HepG2 (cell line): Measurements from ENCODE around the gene TTLL1. TPM values are rescaled to one million over a fixed set of nuclear protein-coding genes. Genes with fewer than 3 reads are reported as not detected.

Experiments used
- AHR ChIP-seq: IDR thresholded peaks from 2 replicates; pipeline ENCODE4 v1.6.1; 2018; ENCODE audit warnings: missing genetic modification reagents, missing compliant biosample characterization
- ATF7-NPFF ChIP-seq: sonication (generic); formaldehyde crosslinking; IDR thresholded peaks from 2 replicates; pipeline ENCODE4 v1.8.1; 2023; ENCODE audit warnings: mild to moderate bottlenecking, low read depth, missing genetic modification reagents, moderate library complexity
- BHLHE40 ChIP-seq: IDR thresholded peaks from 2 replicates; pipeline ENCODE4 v1.6.1; 2011; ENCODE audit warnings: low read length, improper control_type of control experiment
- DNMT1 ChIP-seq: sonication (generic); formaldehyde crosslinking; IDR thresholded peaks from 2 replicates; pipeline ENCODE4 v1.5.1; 2020; ENCODE audit warnings: mild to moderate bottlenecking, missing genetic modification reagents
- HMG20A ChIP-seq: IDR thresholded peaks from 2 replicates; pipeline ENCODE4 v1.6.1; 2016; ENCODE audit warnings: borderline replicate concordance
- IKZF1 ChIP-seq: fragments of 450-650 bp; IDR thresholded peaks from 2 replicates; pipeline ENCODE4 v1.7.1; 2016
- KLF13 ChIP-seq: sonication (generic); formaldehyde crosslinking; IDR thresholded peaks from 2 replicates; pipeline ENCODE4 v1.4.0; 2020; ENCODE audit warnings: mild to moderate bottlenecking, missing genetic modification reagents
- PHF20 ChIP-seq: sonication (generic); formaldehyde crosslinking; IDR thresholded peaks from 2 replicates; pipeline ENCODE4 v1.5.0; 2020; ENCODE audit warnings: mild to moderate bottlenecking, missing genetic modification reagents
- PLRG1 ChIP-seq: fragments of 450-650 bp; conservative IDR thresholded peaks from 2 replicates; pipeline ENCODE4 v1.6.1; 2016
- RBM22 ChIP-seq: fragments of 200-400 bp; formaldehyde crosslinking; optimal IDR thresholded peaks from 2 replicates; pipeline ENCODE3; 2017; ENCODE audit warnings: mild to moderate bottlenecking, low read length, moderate library complexity
- SIX4 ChIP-seq: sonication (generic); formaldehyde crosslinking; IDR thresholded peaks from 2 replicates; pipeline ENCODE4 v1.4.0; 2020; ENCODE audit warnings: missing genetic modification reagents
- SPEN ChIP-seq: sonication (generic); formaldehyde crosslinking; IDR thresholded peaks from 2 replicates; pipeline ENCODE4 v1.5.1; 2020; ENCODE audit warnings: low read depth, mild to moderate bottlenecking, missing genetic modification reagents
- ZBTB20 ChIP-seq: sonication (generic); formaldehyde crosslinking; IDR thresholded peaks from 2 replicates; pipeline ENCODE4 v1.8.1; 2023; ENCODE audit warnings: missing genetic modification reagents, low read depth, mild to moderate bottlenecking, borderline replicate concordance
- ZBTB3 ChIP-seq: sonication (generic); formaldehyde crosslinking; IDR thresholded peaks from 2 replicates; pipeline ENCODE4 v1.4.0; 2020; ENCODE audit warnings: low read depth, mild to moderate bottlenecking, moderate library complexity, missing genetic modification reagents, borderline replicate concordance
- ZFY ChIP-seq: sonication (generic); formaldehyde crosslinking; IDR thresholded peaks from 2 replicates; pipeline ENCODE4 v1.4.0; 2020; ENCODE audit warnings: missing genetic modification reagents
- ZNF160 ChIP-seq: sonication (generic); formaldehyde crosslinking; IDR thresholded peaks from 2 replicates; pipeline ENCODE4 v1.8.0; 2022; ENCODE audit warnings: mild to moderate bottlenecking, inconsistent platforms, missing genetic modification reagents
- ZNF335 ChIP-seq: sonication (generic); formaldehyde crosslinking; IDR thresholded peaks from 2 replicates; pipeline ENCODE4 v1.4.0; 2020; ENCODE audit warnings: missing genetic modification reagents
- ZNF567 ChIP-seq: sonication (generic); formaldehyde crosslinking; IDR thresholded peaks from 2 replicates; pipeline ENCODE4 v1.8.1; 2023; ENCODE audit warnings: mild to moderate bottlenecking, missing genetic modification reagents, borderline replicate concordance
- ZNF703 ChIP-seq: sonication (generic); formaldehyde crosslinking; IDR thresholded peaks from 2 replicates; pipeline ENCODE4 v1.5.1; 2020; ENCODE audit warnings: missing genetic modification reagents, mild to moderate bottlenecking, moderate library complexity, borderline replicate concordance
- ZNF768 ChIP-seq: sonication (generic); formaldehyde crosslinking; IDR thresholded peaks from 2 replicates; pipeline ENCODE4 v1.4.0; 2020; ENCODE audit warnings: missing genetic modification reagents
- polyA plus RNA-seq, 8 experiments: library from polyadenylated mRNA; depleted of rRNA in 3 of 8; stranded (reverse) in 7 of 8; unstranded in 1 of 8; fragments of >200 nt; fragmentation: Illumina TruSeq in 4 of 8; extraction: Trizol in 4 of 8; gene quantifications; 2 replicates each; pipeline versions ENCODE4 v1.2.1 to v1.2.3, GENCODE V29; 2011 to 2016; ENCODE audit warnings: low read depth in 4 of 8, missing spikeins in 1 of 8, mixed read lengths in 1 of 8; ENCODE audit not compliant: insufficient read depth in 1 of 8
- total RNA-seq, 5 experiments: library from RNA; depleted of rRNA; stranded (reverse); fragments of >200 nt; fragmentation: Illumina TruSeq; extraction: Trizol; gene quantifications; 2 replicates each; pipeline ENCODE4 v1.2.3, GENCODE V29; 2016; ENCODE audit warnings: low read depth in 1 of 5
- TF ChIP-seq, protein P1 (sequence below), 2 experiments: sonication (generic) in 1 of 2; formaldehyde crosslinking in 1 of 2; IDR thresholded peaks; 2 replicates each; pipeline versions ENCODE4 v1.4.0 to v1.6.1; 2016 to 2020; ENCODE audit warnings: borderline replicate concordance in 1 of 2, low read depth in 1 of 2, mild to moderate bottlenecking in 1 of 2, missing genetic modification reagents in 1 of 2
- TF ChIP-seq, protein P2 (sequence below): sonication (generic); formaldehyde crosslinking; conservative IDR thresholded peaks from 2 replicates; pipeline ENCODE4 v1.8.0; 2022; ENCODE audit warnings: mild to moderate bottlenecking, moderate library complexity, missing genetic modification reagents
- TF ChIP-seq, protein P3 (sequence below): sonication (generic); formaldehyde crosslinking; IDR thresholded peaks from 2 replicates; pipeline ENCODE4 v1.4.0; 2020; ENCODE audit warnings: mild to moderate bottlenecking, missing genetic modification reagents

The TTLL1 gene
- total and polyA plus RNA-seq, 2 of the 13 experiments (the other 11 are each of a cell fraction or from before 2014, with no cell fraction given), result 1.6 to 5.3 TPM

DNA sequence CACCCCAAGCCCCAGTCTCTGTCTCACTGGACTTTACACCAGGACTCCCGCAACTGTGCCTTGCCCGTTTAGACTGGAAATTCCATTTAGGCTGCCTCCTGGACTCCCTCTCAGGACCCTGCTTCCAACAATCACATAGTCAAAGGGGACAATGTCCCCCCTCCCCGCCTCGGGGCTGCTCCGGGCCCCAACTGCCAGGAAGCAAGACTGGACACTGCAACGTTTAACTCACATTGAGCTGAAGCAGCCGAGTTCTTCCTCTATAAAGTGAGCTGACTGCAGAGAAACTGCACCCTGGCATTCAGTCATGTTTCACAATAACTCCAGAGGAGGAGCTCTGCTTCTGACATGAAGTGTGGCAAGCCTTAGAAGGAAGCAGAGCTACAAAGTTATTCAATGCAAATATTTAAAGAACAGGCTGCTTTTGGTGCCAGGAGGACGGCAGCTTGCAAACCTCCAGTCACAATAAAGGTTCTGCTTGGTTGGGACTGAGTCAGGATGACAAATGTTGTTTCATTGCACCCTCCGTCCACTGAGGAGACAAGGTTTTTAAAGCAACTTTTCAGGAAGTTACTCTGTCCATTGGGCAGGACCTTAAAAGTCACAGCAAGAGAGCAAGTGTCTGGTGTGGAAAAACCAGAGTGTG is 94.2 kb downstream of the TTLL1 start (continued):
- TF ChIP-seq BHLHE40 (no peak), RBM22 (no peak), PLRG1 (no peak), KLF13 (CRISPR knock-in tag) (no peak), ZNF703 (CRISPR knock-in tag) (no peak), ATF7-NPFF (CRISPR knock-in tag) (no peak), ZNF768 (CRISPR knock-in tag) (no peak), ZNF160 (CRISPR knock-in tag) (no peak), ZFY (CRISPR knock-in tag) (no peak; the same call in 1 of the 2 replicates), HMG20A (CRISPR knock-in tag) (peak; percentile 75; the same call in 1 of the 2 replicates), IKZF1 (no peak), ZNF567 (CRISPR knock-in tag) (0 out of 2 replicates have a peak, but pooled peaks have one; percentile 60), ZNF335 (no peak), SIX4 (CRISPR knock-in tag) (peak; percentile 37; the same call in 1 of the 2 replicates), AHR (CRISPR knock-in tag) (no peak), DNMT1 (CRISPR knock-in tag) (no peak), ZBTB20 (CRISPR knock-in tag) (no peak), SPEN (CRISPR knock-in tag) (no peak), PHF20 (CRISPR knock-in tag) (no peak), ZBTB3 (CRISPR knock-in tag) (no peak; the same call in 1 of the 2 replicates)
- TF ChIP-seq, protein P1, sequence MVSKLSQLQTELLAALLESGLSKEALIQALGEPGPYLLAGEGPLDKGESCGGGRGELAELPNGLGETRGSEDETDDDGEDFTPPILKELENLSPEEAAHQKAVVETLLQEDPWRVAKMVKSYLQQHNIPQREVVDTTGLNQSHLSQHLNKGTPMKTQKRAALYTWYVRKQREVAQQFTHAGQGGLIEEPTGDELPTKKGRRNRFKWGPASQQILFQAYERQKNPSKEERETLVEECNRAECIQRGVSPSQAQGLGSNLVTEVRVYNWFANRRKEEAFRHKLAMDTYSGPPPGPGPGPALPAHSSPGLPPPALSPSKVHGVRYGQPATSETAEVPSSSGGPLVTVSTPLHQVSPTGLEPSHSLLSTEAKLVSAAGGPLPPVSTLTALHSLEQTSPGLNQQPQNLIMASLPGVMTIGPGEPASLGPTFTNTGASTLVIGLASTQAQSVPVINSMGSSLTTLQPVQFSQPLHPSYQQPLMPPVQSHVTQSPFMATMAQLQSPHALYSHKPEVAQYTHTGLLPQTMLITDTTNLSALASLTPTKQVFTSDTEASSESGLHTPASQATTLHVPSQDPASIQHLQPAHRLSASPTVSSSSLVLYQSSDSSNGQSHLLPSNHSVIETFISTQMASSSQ (IDR thresholded peaks at IDR 0.05; ENCODE audit: low read depth), result 0 out of 2 replicates have a peak, but pooled peaks have one; percentile 11
- TF ChIP-seq, protein P1 (CRISPR knock-in tag; IDR thresholded peaks at IDR 0.05; ENCODE audit: borderline replicate concordance), result peak; percentile 86; the same call in 1 of the 2 replicates
- TF ChIP-seq, protein P2, sequence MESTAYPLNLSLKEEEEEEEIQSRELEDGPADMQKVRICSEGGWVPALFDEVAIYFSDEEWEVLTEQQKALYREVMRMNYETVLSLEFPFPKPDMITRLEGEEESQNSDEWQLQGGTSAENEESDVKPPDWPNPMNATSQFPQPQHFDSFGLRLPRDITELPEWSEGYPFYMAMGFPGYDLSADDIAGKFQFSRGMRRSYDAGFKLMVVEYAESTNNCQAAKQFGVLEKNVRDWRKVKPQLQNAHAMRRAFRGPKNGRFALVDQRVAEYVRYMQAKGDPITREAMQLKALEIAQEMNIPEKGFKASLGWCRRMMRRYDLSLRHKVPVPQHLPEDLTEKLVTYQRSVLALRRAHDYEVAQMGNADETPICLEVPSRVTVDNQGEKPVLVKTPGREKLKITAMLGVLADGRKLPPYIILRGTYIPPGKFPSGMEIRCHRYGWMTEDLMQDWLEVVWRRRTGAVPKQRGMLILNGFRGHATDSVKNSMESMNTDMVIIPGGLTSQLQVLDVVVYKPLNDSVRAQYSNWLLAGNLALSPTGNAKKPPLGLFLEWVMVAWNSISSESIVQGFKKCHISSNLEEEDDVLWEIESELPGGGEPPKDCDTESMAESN (CRISPR knock-in tag), result no peak
- TF ChIP-seq, protein P3, sequence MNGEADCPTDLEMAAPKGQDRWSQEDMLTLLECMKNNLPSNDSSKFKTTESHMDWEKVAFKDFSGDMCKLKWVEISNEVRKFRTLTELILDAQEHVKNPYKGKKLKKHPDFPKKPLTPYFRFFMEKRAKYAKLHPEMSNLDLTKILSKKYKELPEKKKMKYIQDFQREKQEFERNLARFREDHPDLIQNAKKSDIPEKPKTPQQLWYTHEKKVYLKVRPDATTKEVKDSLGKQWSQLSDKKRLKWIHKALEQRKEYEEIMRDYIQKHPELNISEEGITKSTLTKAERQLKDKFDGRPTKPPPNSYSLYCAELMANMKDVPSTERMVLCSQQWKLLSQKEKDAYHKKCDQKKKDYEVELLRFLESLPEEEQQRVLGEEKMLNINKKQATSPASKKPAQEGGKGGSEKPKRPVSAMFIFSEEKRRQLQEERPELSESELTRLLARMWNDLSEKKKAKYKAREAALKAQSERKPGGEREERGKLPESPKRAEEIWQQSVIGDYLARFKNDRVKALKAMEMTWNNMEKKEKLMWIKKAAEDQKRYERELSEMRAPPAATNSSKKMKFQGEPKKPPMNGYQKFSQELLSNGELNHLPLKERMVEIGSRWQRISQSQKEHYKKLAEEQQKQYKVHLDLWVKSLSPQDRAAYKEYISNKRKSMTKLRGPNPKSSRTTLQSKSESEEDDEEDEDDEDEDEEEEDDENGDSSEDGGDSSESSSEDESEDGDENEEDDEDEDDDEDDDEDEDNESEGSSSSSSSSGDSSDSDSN (CRISPR knock-in tag), result peak; percentile 32; the same call in 1 of the 2 replicates
